Activated CD4-positive, alpha-beta T cell treated with anti-CD3 and anti-CD28 coated beads, Interleukin-10, Interleukin-2, amounts not matched to agents 100 ng/mL and 50 ng/mL, durations not matched to agents 16 hours and 8 hours (primary cell): ENCODE measurements around the gene ATAD1.
"Not testable (repeated sequence)": the region's sequence is repeated elsewhere in the genome, so short reads cannot be mapped to it uniquely, and the experiment has no call there.

Experiments
- DNase-seq: peaks from one replicate; pipeline ENCODE4 v3.0.0-alpha.2; 2020

ATAD1 gene

GRCh38 chr10:87817609-87818504 is at the start of gene ATAD1:
TSS of gene ATAD1 (minus strand) at chr10:87818226. CDS start at chr10:87814599, 3,627 bp downstream.
- peak; percentile 94 for DNase-seq

GRCh38 chr10:87867453-87867852 is 49.4 kb upstream of the ATAD1 start:
- no peak for DNase-seq

GRCh38 chr10:87866412-87866974 is 48.5 kb upstream of the ATAD1 start:
- peak; percentile 38 for DNase-seq

GRCh38 chr10:87865241-87865881 is 47.3 kb upstream of the ATAD1 start:
- DNase-seq, result peak; percentile 23

GRCh38 chr10:87864496-87865059 is 46.6 kb upstream of the ATAD1 start:
- peak; percentile 27 for DNase-seq

- DNase-seq, result peak; percentile 42
Measured at GRCh38 chr10:87863951-87864495, 46.0 kb upstream of the ATAD1 start.

GRCh38 chr10:87863053-87863943 is 45.3 kb upstream of the ATAD1 start, which contains the start of the genes KLLN and PTEN:
TSS of gene KLLN (minus strand) at chr10:87863533. CDS start at chr10:87862487, 1,046 bp downstream.
TSS of gene PTEN (plus strand) at chr10:87863625. CDS start at chr10:87864470, 845 bp downstream.
- DNase-seq, result peak; percentile 88

GRCh38 chr10:87862679-87863052 is 44.6 kb upstream of the ATAD1 start:
- DNase-seq, result peak; percentile 71

GRCh38 chr10:87861953-87862678 is 44.1 kb upstream of the ATAD1 start:
- peak; percentile 95 for DNase-seq

- DNase-seq, result no peak
Measured at GRCh38 chr10:87861566-87861952, 43.5 kb upstream of the ATAD1 start.

GRCh38 chr10:87860816-87861403 is 42.9 kb upstream of the ATAD1 start:
- no peak for DNase-seq

- peak; percentile 53 for DNase-seq
Measured at GRCh38 chr10:87860156-87860795, 42.2 kb upstream of the ATAD1 start.

GRCh38 chr10:87855665-87856064 is 37.6 kb upstream of the ATAD1 start:
- DNase-seq, result not testable (repeated sequence)

GRCh38 chr10:87855247-87855646 is 37.2 kb upstream of the ATAD1 start:
- not testable (repeated sequence) for DNase-seq

GRCh38 chr10:87852089-87852488 is 34.1 kb upstream of the ATAD1 start:
- DNase-seq, result no peak

GRCh38 chr10:87850742-87851205 is 32.7 kb upstream of the ATAD1 start:
- DNase-seq, result peak; percentile 66

GRCh38 chr10:87849001-87849400 is 31.0 kb upstream of the ATAD1 start:
- DNase-seq, result no peak

GRCh38 chr10:87847550-87847949 is 29.5 kb upstream of the ATAD1 start:
- no peak for DNase-seq

GRCh38 chr10:87846711-87847110 is 28.7 kb upstream of the ATAD1 start:
- not testable (repeated sequence) for DNase-seq

- no peak for DNase-seq
Measured at GRCh38 chr10:87846023-87846422, 28.0 kb upstream of the ATAD1 start.
